Natural killer cell (primary cell): ENCODE results near the gene POLRMT. TPM values are rescaled to one million over a fixed set of nuclear protein-coding genes. Genes with fewer than 3 reads are reported as not detected.

Source experiments
- ATAC-seq, 3 donors: fragments of 150-1000 bp in 2 of 3; fragments of 200-7000 bp in 1 of 3; cut with Tn5 transposase; 1 replicate in 1 of 3; 2 replicates in 2 of 3; pipeline ENCODE4 v1.10.0; 2021; ENCODE audit warnings: mild to moderate bottlenecking in 2 of 3, moderate library complexity in 2 of 3
- DNase-seq, 2 donors: peaks; one replicate each; pipeline versions ENCODE4 v3.0.0 to v3.0.0-alpha.2; 2013 to 2021; ENCODE audit warnings: mixed read lengths in 1 of 2
- H3K27ac ChIP-seq: one replicate; pipeline ENCODE4 v1.5.1; 2013; ENCODE audit warnings: mild to moderate bottlenecking, low read length
- H3K27me3 ChIP-seq: one replicate; pipeline ENCODE4 v1.6.1; 2013; ENCODE audit warnings: low read length; ENCODE audit not compliant: control insufficient read depth, insufficient read depth
- H3K36me3 ChIP-seq: one replicate; pipeline ENCODE4 v1.6.1; 2013; ENCODE audit warnings: low read length; ENCODE audit not compliant: control insufficient read depth, insufficient read depth
- H3K4me1 ChIP-seq: one replicate; pipeline ENCODE4 v1.6.1; 2013; ENCODE audit warnings: low read length; ENCODE audit not compliant: control insufficient read depth, insufficient read depth
- H3K4me3 ChIP-seq: one replicate; pipeline ENCODE4 v1.5.1; 2013; ENCODE audit warnings: low read length
- H3K9me3 ChIP-seq: one replicate; pipeline ENCODE4 v1.6.1; 2013; ENCODE audit warnings: low read length; ENCODE audit not compliant: control insufficient read depth, insufficient read depth
- H3K27ac Mint-ChIP-seq, 2 donors: one replicate each; pipeline ENCODE4 v1.8.0; 2022; ENCODE audit warnings: mild to moderate bottlenecking in 2 of 2, mixed read lengths in 2 of 2, moderate library complexity in 1 of 2
- H3K27me3 Mint-ChIP-seq, 2 donors: one replicate each; pipeline ENCODE4 v1.8.0; 2022; ENCODE audit warnings: low read depth in 2 of 2, mixed read lengths in 2 of 2
- H3K36me3 Mint-ChIP-seq: one replicate; pipeline ENCODE4 v1.8.0; 2022; ENCODE audit warnings: mixed read lengths
- H3K4me1 Mint-ChIP-seq, 2 donors: one replicate each; pipeline ENCODE4 v1.8.0; 2022; ENCODE audit warnings: mixed read lengths in 2 of 2
- H3K4me3 Mint-ChIP-seq: one replicate; pipeline ENCODE4 v1.8.0; 2022; ENCODE audit warnings: mild to moderate bottlenecking, moderate library complexity, mixed read lengths
- H3K9me3 Mint-ChIP-seq, 2 donors: one replicate each; pipeline ENCODE4 v1.8.0; 2022; ENCODE audit warnings: mixed read lengths in 2 of 2
- CTCF ChIP-seq: fragments of 200-600 bp; IDR thresholded peaks from one replicate; pipeline ENCODE4 v1.8.0; 2022; ENCODE audit warnings: antibody characterized with exemption
- WGBS: methylation state at CpG from one replicate; pipeline ENCODE4 v1.1.7; 2013; ENCODE audit warnings: missing lambda C conversion rate; ENCODE audit not compliant: insufficient coverage; 5-methylcytosine and 5-hydroxymethylcytosine counted together
- intact Hi-C: fragments of 100-400 bp; cut with micrococcal nuclease; formaldehyde crosslinking; loops from one replicate; pipeline ENCODE4 v1.14.2; 2022
- total RNA-seq, 4 donors: library from RNA; stranded (reverse); fragments of 120-200 nt in 1 of 4; gene quantifications; one replicate each; pipeline versions ENCODE4 v1.2.3 to v1.2.4, GENCODE V29; 2013 to 2022

Gene POLRMT
- total RNA-seq, 3 donors from 2014 or later (not counting 1 experiment from before 2014, with no cell fraction given): 57.2 to 58.5 (median 57.6) TPM

GRCh38 chr19:642767-643727 is 9.7 kb upstream of the POLRMT start:
- peak overlapping the region in 1 of 2 donors; percentile 38 for H3K27ac Mint-ChIP-seq
- H3K9me3 Mint-ChIP-seq: no peaks in the 10 kb centered on the region
- H3K27me3 Mint-ChIP-seq: no peaks in the 10 kb centered on the region
- H3K4me1 ChIP-seq: peaks cover 17% of the 10 kb centered on the region
- no peaks in the 10 kb centered on the region for H3K27me3 ChIP-seq
- peaks cover 7 to 20% of the 10 kb centered on the region in 2 donors for H3K4me1 Mint-ChIP-seq
- no peaks in the 10 kb centered on the region for H3K36me3 Mint-ChIP-seq
- WGBS: 83% methylated on average over 70 of the region's 70 CpGs
- no peak for DNase-seq
- intact Hi-C loops: no loop called here
- no peak overlapping the region for H3K4me3 Mint-ChIP-seq
- H3K4me3 ChIP-seq: no peak overlapping the region
- no peaks in the 10 kb centered on the region for H3K9me3 ChIP-seq
- no peak overlapping the region for H3K27ac ChIP-seq
- ATAC-seq: no peak
- TF ChIP-seq CTCF: no peak
- peaks cover 15% of the 10 kb centered on the region for H3K36me3 ChIP-seq

- H3K4me1 Mint-ChIP-seq: peaks cover 7 to 20% of the 10 kb centered on the region in 2 donors
- no peaks in the 10 kb centered on the region for H3K27me3 ChIP-seq
- H3K4me3 ChIP-seq: no peak overlapping the region
- 85% methylated on average over 17 of the region's 17 CpGs for WGBS
- no peak for TF ChIP-seq CTCF
- intact Hi-C loops: no loop called here
- H3K27ac Mint-ChIP-seq: no peak overlapping the region
- DNase-seq: no peak
- H3K36me3 Mint-ChIP-seq: no peaks in the 10 kb centered on the region
- H3K9me3 ChIP-seq: no peaks in the 10 kb centered on the region
- peaks cover 17% of the 10 kb centered on the region for H3K4me1 ChIP-seq
- H3K4me3 Mint-ChIP-seq: no peak overlapping the region
- no peaks in the 10 kb centered on the region for H3K27me3 Mint-ChIP-seq
- H3K36me3 ChIP-seq: peaks cover 5% of the 10 kb centered on the region
- H3K9me3 Mint-ChIP-seq: no peaks in the 10 kb centered on the region
- no peak for ATAC-seq
- H3K27ac ChIP-seq: no peak overlapping the region
Observed at GRCh38 chr19:641702-642101, 8.4 kb upstream of the POLRMT start.

GRCh38 chr19:640606-641189 is 7.4 kb upstream of the POLRMT start:
- Mint-ChIP-seq H3K27ac (peak overlapping the region in 1 of 2 donors; percentile 95), H3K36me3 (no peaks in the 10 kb centered on the region), H3K4me1 (peaks cover 7 to 16% of the 10 kb centered on the region in 2 donors), H3K9me3 (no peaks in the 10 kb centered on the region), H3K4me3 (no peak overlapping the region), H3K27me3 (no peaks in the 10 kb centered on the region)
- 95% methylated on average over 31 of the region's 31 CpGs for WGBS
- intact Hi-C loops: no loop called here
- Histone ChIP-seq H3K4me3 (no peak overlapping the region), H3K4me1 (peaks cover 17% of the 10 kb centered on the region), H3K27me3 (no peaks in the 10 kb centered on the region), H3K27ac (no peak overlapping the region), H3K36me3 (no peaks in the 10 kb centered on the region), H3K9me3 (no peaks in the 10 kb centered on the region)
- TF ChIP-seq CTCF: no peak
- ATAC-seq (no peak), DNase-seq (no peak)
